OCI-LY3 (cell line): ENCODE results near the gene MGAT3.

ENCODE experiments used
- H2AFZ ChIP-seq: fragments of 200-600, 300-600 bp; shearing (Covaris generic); 2 replicates; pipeline ENCODE4 v1.6.0; 2014; ENCODE audit warnings: antibody characterized with exemption, low read depth, low read length
- H3K27ac ChIP-seq: fragments of 200-600, 300-600 bp; sonication (generic); 2 replicates; pipeline ENCODE4 v1.5.1; 2014; ENCODE audit warnings: mild to moderate bottlenecking, low read length, moderate library complexity, mixed read lengths
- H3K27me3 ChIP-seq: fragments of 200-600, 300-600 bp; sonication (generic); 2 replicates; pipeline ENCODE4 v1.6.1; 2014; ENCODE audit warnings: low read depth, low read length, mixed read lengths
- H3K36me3 ChIP-seq: fragments of 200-600, 300-600 bp; sonication (generic); replicated peaks from 2 replicates; pipeline ENCODE3; 2014; ENCODE audit warnings: low read depth, low read length, mixed read lengths
- H3K4me1 ChIP-seq: fragments of 300-600, 200-600 bp; sonication (generic); 2 replicates; pipeline ENCODE4 v1.6.1; 2014; ENCODE audit warnings: low read length, mixed read lengths
- H3K4me2 ChIP-seq: fragments of 200-600, 300-600 bp; sonication (generic); 2 replicates; pipeline ENCODE4 v1.6.1; 2014; ENCODE audit warnings: low read length, mixed read lengths
- H3K4me3 ChIP-seq: fragments of 300-600, 200-600 bp; sonication (generic); 2 replicates; pipeline ENCODE4 v1.5.1; 2014; ENCODE audit warnings: antibody characterized with exemption, mild to moderate bottlenecking, low read length, moderate library complexity
- H3K79me2 ChIP-seq: fragments of 300-600, 200-600 bp; shearing (Covaris generic); 2 replicates; pipeline ENCODE4 v1.6.1; 2014; ENCODE audit warnings: mild to moderate bottlenecking, low read length, mixed read lengths
- H3K9ac ChIP-seq: fragments of 300-600, 200-600 bp; shearing (Covaris generic); 2 replicates; pipeline ENCODE4 v1.6.0; 2014; ENCODE audit warnings: mild to moderate bottlenecking, low read length, moderate library complexity
- H3K9me3 ChIP-seq: fragments of 200-600, 300-600 bp; shearing (Covaris generic); 2 replicates; pipeline ENCODE4 v1.6.1; 2014; ENCODE audit warnings: low read length, mixed read lengths; ENCODE audit not compliant: insufficient read depth
- H4K20me1 ChIP-seq: fragments of 200-600, 300-600 bp; sonication (generic); 2 replicates; pipeline ENCODE4 v1.6.1; 2016; ENCODE audit warnings: low read length, mixed read lengths; ENCODE audit not compliant: insufficient read depth
- EZH2phosphoT487 ChIP-seq: fragments of 200-600 bp; shearing (Covaris generic); IDR thresholded peaks from 2 replicates; pipeline ENCODE4 v1.6.1; 2018; ENCODE audit warnings: antibody characterized with exemption, mixed run types, low read depth
- TF ChIP-seq, protein P1 (sequence below): fragments of 200-600, 300-600 bp; sonication (generic); IDR thresholded peaks from 2 replicates; pipeline ENCODE4 v1.5.1; 2014; ENCODE audit warnings: antibody characterized with exemption, low read length, low read depth

The MGAT3 gene

DNA sequence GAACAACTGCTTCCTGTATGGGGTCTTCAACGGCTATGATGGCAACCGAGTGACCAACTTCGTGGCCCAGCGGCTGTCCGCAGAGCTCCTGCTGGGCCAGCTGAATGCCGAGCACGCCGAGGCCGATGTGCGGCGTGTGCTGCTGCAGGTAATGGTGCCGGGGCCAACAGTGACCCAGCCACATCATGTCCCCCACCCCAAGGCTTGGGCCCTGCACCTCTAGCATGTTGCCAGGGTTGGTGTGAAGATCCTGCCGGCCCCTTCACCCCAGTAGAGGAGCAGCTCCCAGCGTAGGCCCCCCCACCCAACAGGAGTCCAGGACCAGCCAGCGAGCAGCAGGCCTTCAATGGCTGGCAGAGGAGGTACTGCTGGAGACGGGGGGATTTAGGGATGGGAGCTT, 41.3 kb upstream of the MGAT3 start:
- H3K79me2 ChIP-seq: peaks cover 6% of the 10 kb centered on the region; the same call in 1 of the 2 replicates
- no peaks in the 10 kb centered on the region for H3K27me3 ChIP-seq
- TF ChIP-seq, protein P1, sequence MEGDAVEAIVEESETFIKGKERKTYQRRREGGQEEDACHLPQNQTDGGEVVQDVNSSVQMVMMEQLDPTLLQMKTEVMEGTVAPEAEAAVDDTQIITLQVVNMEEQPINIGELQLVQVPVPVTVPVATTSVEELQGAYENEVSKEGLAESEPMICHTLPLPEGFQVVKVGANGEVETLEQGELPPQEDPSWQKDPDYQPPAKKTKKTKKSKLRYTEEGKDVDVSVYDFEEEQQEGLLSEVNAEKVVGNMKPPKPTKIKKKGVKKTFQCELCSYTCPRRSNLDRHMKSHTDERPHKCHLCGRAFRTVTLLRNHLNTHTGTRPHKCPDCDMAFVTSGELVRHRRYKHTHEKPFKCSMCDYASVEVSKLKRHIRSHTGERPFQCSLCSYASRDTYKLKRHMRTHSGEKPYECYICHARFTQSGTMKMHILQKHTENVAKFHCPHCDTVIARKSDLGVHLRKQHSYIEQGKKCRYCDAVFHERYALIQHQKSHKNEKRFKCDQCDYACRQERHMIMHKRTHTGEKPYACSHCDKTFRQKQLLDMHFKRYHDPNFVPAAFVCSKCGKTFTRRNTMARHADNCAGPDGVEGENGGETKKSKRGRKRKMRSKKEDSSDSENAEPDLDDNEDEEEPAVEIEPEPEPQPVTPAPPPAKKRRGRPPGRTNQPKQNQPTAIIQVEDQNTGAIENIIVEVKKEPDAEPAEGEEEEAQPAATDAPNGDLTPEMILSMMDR: no peak
- TF ChIP-seq EZH2phosphoT487: no peak
- no peaks in the 10 kb centered on the region for H3K9me3 ChIP-seq
- H2AFZ ChIP-seq: no peak overlapping the region
- H3K4me3 ChIP-seq: no peak overlapping the region
- peaks cover 46% of the 10 kb centered on the region for H3K36me3 ChIP-seq
- H4K20me1 ChIP-seq: 0 out of 2 replicates have a peak, but pooled peaks cover 4% of the 10 kb centered on the region
- H3K9ac ChIP-seq: no peak overlapping the region
- H3K27ac ChIP-seq: no peak overlapping the region
- H3K4me1 ChIP-seq: peaks cover 11% of the 10 kb centered on the region
- H3K4me2 ChIP-seq: no peak overlapping the region

DNA sequence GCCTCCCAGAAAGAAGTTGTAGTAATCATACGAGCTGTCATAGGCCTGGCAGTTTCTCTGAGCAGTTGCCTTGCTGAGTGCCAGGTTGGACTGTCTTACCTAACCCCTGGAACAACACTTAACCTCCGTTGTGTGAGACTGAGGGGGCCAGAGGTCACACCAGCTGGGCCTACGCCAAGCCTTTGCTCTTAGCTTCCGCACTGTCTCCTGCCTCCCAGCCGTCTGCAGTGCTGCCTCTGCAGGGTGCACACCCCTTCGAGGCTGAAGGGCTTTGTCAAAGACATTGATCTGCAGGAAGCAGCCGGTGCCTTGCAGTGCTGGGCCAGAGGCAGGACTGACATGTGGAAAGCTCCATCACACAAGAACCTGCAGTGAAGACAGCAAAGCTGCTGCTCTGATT, 40.5 kb upstream of the MGAT3 start:
- no peak for TF ChIP-seq EZH2phosphoT487
- TF ChIP-seq, protein P1: no peak
- peaks cover 48% of the 10 kb centered on the region for H3K36me3 ChIP-seq
- peaks cover 11% of the 10 kb centered on the region for H3K4me1 ChIP-seq
- H3K27me3 ChIP-seq: no peaks in the 10 kb centered on the region
- no peak overlapping the region for H3K4me2 ChIP-seq
- no peak overlapping the region for H3K9ac ChIP-seq
- H3K27ac ChIP-seq: no peak overlapping the region
- peaks cover 6% of the 10 kb centered on the region; the same call in 1 of the 2 replicates for H3K79me2 ChIP-seq
- H3K4me3 ChIP-seq: no peak overlapping the region
- 0 out of 2 replicates have a peak, but pooled peaks cover 4% of the 10 kb centered on the region for H4K20me1 ChIP-seq
- no peaks in the 10 kb centered on the region for H3K9me3 ChIP-seq
- H2AFZ ChIP-seq: no peak overlapping the region

DNA sequence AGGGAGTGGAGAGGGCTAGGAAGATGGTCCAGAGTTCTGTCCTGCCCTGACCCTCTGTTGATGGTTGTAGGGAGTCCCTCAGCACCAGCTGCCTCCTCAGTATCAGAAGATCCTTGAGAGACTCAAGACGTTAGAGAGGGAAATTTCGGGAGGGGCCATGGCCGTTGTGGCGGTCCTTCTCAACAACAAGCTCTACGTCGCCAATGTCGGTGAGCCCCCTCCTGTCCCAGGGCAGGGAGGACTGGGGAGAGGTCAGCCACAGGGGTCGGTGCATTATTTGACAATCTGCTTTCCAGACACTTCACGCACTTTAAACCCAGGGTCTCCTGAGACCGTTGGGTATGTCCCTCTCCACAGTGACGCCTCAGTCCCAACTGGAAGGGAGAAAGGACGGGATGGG, 39.2 kb upstream of the MGAT3 start:
- Histone ChIP-seq H2AFZ (no peak overlapping the region), H3K79me2 (peaks cover 6% of the 10 kb centered on the region; the same call in 1 of the 2 replicates), H3K9me3 (no peaks in the 10 kb centered on the region), H3K27me3 (no peaks in the 10 kb centered on the region), H3K27ac (no peak overlapping the region), H3K9ac (no peak overlapping the region), H3K4me1 (peaks cover 11% of the 10 kb centered on the region), H3K4me3 (no peak overlapping the region), H3K4me2 (no peak overlapping the region), H3K36me3 (peaks cover 58% of the 10 kb centered on the region), H4K20me1 (0 out of 2 replicates have a peak, but pooled peaks cover 4% of the 10 kb centered on the region)
- TF ChIP-seq EZH2phosphoT487: no peak
- TF ChIP-seq, protein P1: no peak

DNA sequence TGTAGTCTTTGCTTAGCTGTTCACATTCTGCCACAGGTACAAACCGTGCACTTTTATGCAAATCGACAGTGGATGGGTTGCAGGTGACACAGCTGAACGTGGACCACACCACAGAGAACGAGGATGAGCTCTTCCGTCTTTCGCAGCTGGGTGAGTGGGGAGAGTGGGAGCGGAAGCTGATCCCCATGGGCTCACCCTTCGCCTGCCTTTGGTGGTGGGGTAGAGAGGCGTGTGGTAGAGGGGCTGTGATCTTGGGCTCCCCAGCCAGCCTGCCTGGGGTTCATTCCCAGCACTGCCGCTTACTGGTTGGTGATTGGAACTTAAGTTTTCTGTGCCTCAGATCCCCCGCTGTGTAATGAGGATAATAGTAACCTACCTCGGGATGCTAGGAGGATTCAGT, 38.1 kb upstream of the MGAT3 start:
- no peak overlapping the region for H2AFZ ChIP-seq
- H3K9ac ChIP-seq: no peak overlapping the region
- H3K9me3 ChIP-seq: no peaks in the 10 kb centered on the region
- H3K27ac ChIP-seq: no peak overlapping the region
- no peak overlapping the region for H3K4me3 ChIP-seq
- no peak for TF ChIP-seq EZH2phosphoT487
- TF ChIP-seq, protein P1: no peak
- peaks cover 61% of the 10 kb centered on the region for H3K36me3 ChIP-seq
- H3K27me3 ChIP-seq: no peaks in the 10 kb centered on the region
- 0 out of 2 replicates have a peak, but pooled peaks cover 4% of the 10 kb centered on the region for H4K20me1 ChIP-seq
- H3K4me2 ChIP-seq: no peak overlapping the region
- H3K79me2 ChIP-seq: peaks cover 4% of the 10 kb centered on the region; the same call in 1 of the 2 replicates
- peaks cover 11% of the 10 kb centered on the region for H3K4me1 ChIP-seq
